ENCODE results near the gene RXFP4.

RXFP4 gene

GRCh38 chr1:155940482-155940992 lies 901 bp upstream of the RXFP4 start:
- no peaks in the 10 kb centered on the region for H3K36me3 ChIP-seq (ENCODE audit: low read depth)
- DNase-seq (ENCODE audit: low spot score) = no peak

GRCh38 chr1:155941845-155942531 lies 550 bp downstream of the RXFP4 start:
- ATAC-seq (ENCODE audit: low read depth) = no peak
- no peak for DNase-seq (ENCODE audit: low spot score)
- Histone ChIP-seq H3K9me3 (ENCODE audit: severe bottlenecking) (no peaks in the 10 kb centered on the region), H3K36me3 (ENCODE audit: low read depth) (peaks cover 13% of the 10 kb centered on the region), H3K4me1 (ENCODE audit: insufficient read depth, poor library complexity, severe bottlenecking) (peaks cover 39% of the 10 kb centered on the region), H3K27me3 (ENCODE audit: insufficient read depth, poor library complexity, severe bottlenecking) (no peaks in the 10 kb centered on the region), H3K27ac (ENCODE audit: poor library complexity, severe bottlenecking) (peak overlapping the region; percentile 88), H3K4me3 (ENCODE audit: severe bottlenecking) (no peak overlapping the region)
- TF ChIP-seq, protein P1, sequence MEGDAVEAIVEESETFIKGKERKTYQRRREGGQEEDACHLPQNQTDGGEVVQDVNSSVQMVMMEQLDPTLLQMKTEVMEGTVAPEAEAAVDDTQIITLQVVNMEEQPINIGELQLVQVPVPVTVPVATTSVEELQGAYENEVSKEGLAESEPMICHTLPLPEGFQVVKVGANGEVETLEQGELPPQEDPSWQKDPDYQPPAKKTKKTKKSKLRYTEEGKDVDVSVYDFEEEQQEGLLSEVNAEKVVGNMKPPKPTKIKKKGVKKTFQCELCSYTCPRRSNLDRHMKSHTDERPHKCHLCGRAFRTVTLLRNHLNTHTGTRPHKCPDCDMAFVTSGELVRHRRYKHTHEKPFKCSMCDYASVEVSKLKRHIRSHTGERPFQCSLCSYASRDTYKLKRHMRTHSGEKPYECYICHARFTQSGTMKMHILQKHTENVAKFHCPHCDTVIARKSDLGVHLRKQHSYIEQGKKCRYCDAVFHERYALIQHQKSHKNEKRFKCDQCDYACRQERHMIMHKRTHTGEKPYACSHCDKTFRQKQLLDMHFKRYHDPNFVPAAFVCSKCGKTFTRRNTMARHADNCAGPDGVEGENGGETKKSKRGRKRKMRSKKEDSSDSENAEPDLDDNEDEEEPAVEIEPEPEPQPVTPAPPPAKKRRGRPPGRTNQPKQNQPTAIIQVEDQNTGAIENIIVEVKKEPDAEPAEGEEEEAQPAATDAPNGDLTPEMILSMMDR (IDR thresholded peaks at IDR 0.05; ENCODE audit: poor library complexity, severe bottlenecking) = no peak

More at GRCh38 chr1:155940482-155940992, 901 bp upstream of the RXFP4 start:
- no peaks in the 10 kb centered on the region for H3K9me3 ChIP-seq (ENCODE audit: severe bottlenecking)
- ATAC-seq (ENCODE audit: low read depth) = peak; percentile 47
- TF ChIP-seq, protein P1 (IDR thresholded peaks at IDR 0.05; ENCODE audit: poor library complexity, severe bottlenecking) = no peak
- no peaks in the 10 kb centered on the region for H3K27me3 ChIP-seq (ENCODE audit: insufficient read depth, poor library complexity, severe bottlenecking)
- peaks cover 39% of the 10 kb centered on the region for H3K4me1 ChIP-seq (ENCODE audit: insufficient read depth, poor library complexity, severe bottlenecking)
- H3K4me3 ChIP-seq (ENCODE audit: severe bottlenecking) = no peak overlapping the region
- H3K27ac ChIP-seq (ENCODE audit: poor library complexity, severe bottlenecking) = peak overlapping the region; percentile 88

DNA sequence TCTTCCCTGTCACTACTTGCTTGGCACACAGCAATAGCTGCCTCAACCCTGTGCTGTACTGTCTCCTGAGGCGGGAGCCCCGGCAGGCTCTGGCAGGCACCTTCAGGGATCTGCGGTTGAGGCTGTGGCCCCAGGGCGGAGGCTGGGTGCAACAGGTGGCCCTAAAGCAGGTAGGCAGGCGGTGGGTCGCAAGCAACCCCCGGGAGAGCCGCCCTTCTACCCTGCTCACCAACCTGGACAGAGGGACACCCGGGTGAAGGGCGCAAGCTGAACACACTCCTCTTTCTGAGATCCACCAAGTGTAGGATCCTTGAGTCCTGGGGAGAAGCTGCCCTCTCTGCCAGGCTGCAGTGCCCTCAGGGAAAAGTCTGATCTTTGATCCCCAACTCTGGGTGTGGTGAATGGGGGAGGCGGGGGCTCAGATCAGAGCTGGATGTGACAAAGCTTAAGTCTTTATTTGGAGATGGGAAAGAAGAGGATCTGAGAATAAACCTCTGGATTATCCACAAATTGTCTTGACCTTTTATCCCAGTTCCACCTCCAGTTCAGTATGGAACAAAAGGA lies 1.2 kb downstream of the RXFP4 start:
- TF ChIP-seq, protein P1 (IDR thresholded peaks at IDR 0.05; ENCODE audit: poor library complexity, severe bottlenecking) = no peak
- no peaks in the 10 kb centered on the region for H3K27me3 ChIP-seq (ENCODE audit: insufficient read depth, poor library complexity, severe bottlenecking)
- no peak overlapping the region for H3K4me3 ChIP-seq (ENCODE audit: severe bottlenecking)
- DNase-seq (ENCODE audit: low spot score) (no peak), ATAC-seq (ENCODE audit: low read depth) (peak; percentile 3; the same call in 2 of the 3 replicates)
- no peaks in the 10 kb centered on the region for H3K9me3 ChIP-seq (ENCODE audit: severe bottlenecking)
- peak overlapping the region; percentile 88 for H3K27ac ChIP-seq (ENCODE audit: poor library complexity, severe bottlenecking)
- peaks cover 19% of the 10 kb centered on the region for H3K36me3 ChIP-seq (ENCODE audit: low read depth)
- peaks cover 39% of the 10 kb centered on the region for H3K4me1 ChIP-seq (ENCODE audit: insufficient read depth, poor library complexity, severe bottlenecking)

GRCh38 chr1:155944444-155944799 lies 3.0 kb downstream of the RXFP4 start:
- Histone ChIP-seq H3K27ac (ENCODE audit: poor library complexity, severe bottlenecking) (no peak overlapping the region), H3K4me1 (ENCODE audit: insufficient read depth, poor library complexity, severe bottlenecking) (peaks cover 39% of the 10 kb centered on the region), H3K9me3 (ENCODE audit: severe bottlenecking) (no peaks in the 10 kb centered on the region), H3K4me3 (ENCODE audit: severe bottlenecking) (no peak overlapping the region), H3K27me3 (ENCODE audit: insufficient read depth, poor library complexity, severe bottlenecking) (no peaks in the 10 kb centered on the region), H3K36me3 (ENCODE audit: low read depth) (peaks cover 37% of the 10 kb centered on the region)
- DNase-seq (ENCODE audit: low spot score) (no peak), ATAC-seq (ENCODE audit: low read depth) (no peak)
- TF ChIP-seq, protein P1 (IDR thresholded peaks at IDR 0.05; ENCODE audit: poor library complexity, severe bottlenecking) = no peak

Measured in RWPE2 (cell line).